K562 (cell line): Measurements from ENCODE around the gene GCK. TPM values are rescaled to one million over a fixed set of nuclear protein-coding genes. Genes with fewer than 3 reads are reported as not detected.

Experiments used
- ATAC-seq: fragments of 200-7000 bp; cut with Tn5 transposase; 3 replicates; pipeline ENCODE4 v1.9.1; 2020; ENCODE audit warnings: moderate library complexity
- BruUV-seq: library from RNA; stranded (reverse); fragments of 400-500 nt; replicated peaks from 2 replicates; lab custom pipeline; 2021; lab: Mats Ljungman, UMichigan
- CTCF ChIA-PET: fragments of 300-600 bp; formaldehyde crosslinking; extraction: SDS; loops from one replicate; lab custom pipeline; 2021; ENCODE audit warnings: low intra/inter-chr PET ratio; lab: Yijun Ruan, JAX
- POLR2A ChIA-PET: fragments of 300-600, 350-650 bp; sonication (Branson Sonifier 250); formaldehyde crosslinking; extraction: SDS; loops from one replicate; lab custom pipeline; 2021; ENCODE audit warnings: antibody characterized with exemption, inconsistent platforms; lab: Yijun Ruan, JAX
- DNase-seq, 4 experiments: peaks; one replicate each; pipeline versions ENCODE4 v3.0.0 to v3.0.0-alpha.2; 2011 to 2018; ENCODE audit warnings: low spot score in 3 of 4, mixed read lengths in 3 of 4; ENCODE audit errors: extremely low read depth in 1 of 4
- FAIRE-seq: peaks from 2 replicates; lab custom pipeline; 2011; peaks lifted over from hg19 to GRCh38; lab: Jason Lieb, UNC
- H2AFZ ChIP-seq: 2 replicates; pipeline ENCODE4 v1.6.0; 2011; ENCODE audit warnings: low read depth, low read length, control low read depth, inconsistent platforms
- H3K27ac ChIP-seq: fragments of 200-600 bp; 3 replicates; pipeline ENCODE4 v1.8.0; 2011; ENCODE audit warnings: low read depth, mild to moderate bottlenecking, control low read depth, inconsistent platforms, low read length, moderate library complexity, mixed read lengths; ENCODE audit errors: extremely low read depth
- H3K27me3 ChIP-seq, 2 experiments: fragments of 300-600 bp in 1 of 2; 2 replicates in 1 of 2; 3 replicates in 1 of 2; pipeline versions ENCODE4 v1.6.0 to v1.8.0; 2011; ENCODE audit warnings: inconsistent platforms in 2 of 2, low read length in 2 of 2, mild to moderate bottlenecking in 1 of 2, mixed read lengths in 1 of 2, moderate library complexity in 1 of 2; ENCODE audit not compliant: control insufficient read depth in 2 of 2, insufficient read depth in 2 of 2
- H3K36me3 ChIP-seq: fragments of 300-600 bp; 3 replicates; pipeline ENCODE4 v1.8.0; 2011; ENCODE audit warnings: mild to moderate bottlenecking, low read length, inconsistent platforms; ENCODE audit not compliant: control insufficient read depth, insufficient read depth
- H3K4me1 ChIP-seq, 2 experiments: fragments of 200-600 bp in 1 of 2; replicated peaks in 1 of 2; 2 replicates in 1 of 2; 3 replicates in 1 of 2; pipeline versions ENCODE4 v1.5.1 to v1.8.0; 2011; ENCODE audit warnings: inconsistent platforms in 2 of 2, low read length in 2 of 2, mild to moderate bottlenecking in 1 of 2, mixed read lengths in 1 of 2, moderate library complexity in 1 of 2; ENCODE audit not compliant: control insufficient read depth in 2 of 2, insufficient read depth in 2 of 2
- H3K4me2 ChIP-seq: 2 replicates; pipeline ENCODE4 v1.6.1; 2011; ENCODE audit warnings: low read length, control low read depth, inconsistent platforms, mixed read lengths; ENCODE audit not compliant: insufficient read depth
- H3K4me3 ChIP-seq: fragments of 200-600 bp; sonication (generic), shearing (Covaris generic); 2 replicates; pipeline ENCODE4 v1.5.1; 2016; ENCODE audit warnings: control low read depth, inconsistent platforms
- H3K79me2 ChIP-seq: fragments of 200-600 bp; 3 replicates; pipeline ENCODE4 v1.8.0; 2011; ENCODE audit warnings: low read length, inconsistent platforms; ENCODE audit not compliant: control insufficient read depth, insufficient read depth
- H3K9ac ChIP-seq, 2 experiments: 2 replicates each; pipeline versions ENCODE4 v1.6.0 to v1.6.1; 2011; ENCODE audit warnings: low read depth in 2 of 2, low read length in 2 of 2, control low read depth in 1 of 2, inconsistent platforms in 1 of 2, mild to moderate bottlenecking in 1 of 2, mixed read lengths in 1 of 2; ENCODE audit not compliant: insufficient read depth in 1 of 2
- H3K9me1 ChIP-seq: one replicate; pipeline ENCODE4 v1.6.0; 2011; ENCODE audit warnings: inconsistent platforms, mild to moderate bottlenecking, low read length, moderate library complexity; ENCODE audit not compliant: control insufficient read depth, insufficient read depth
- H3K9me3 ChIP-seq: replicated peaks from 2 replicates; pipeline ENCODE4 v1.5.1; 2011; ENCODE audit warnings: low read depth, low read length, inconsistent platforms; ENCODE audit not compliant: control insufficient read depth, insufficient read depth
- H4K20me1 ChIP-seq: replicated peaks from 2 replicates; pipeline ENCODE4 v1.6.1; 2011; ENCODE audit warnings: low read length, inconsistent platforms, mixed read lengths; ENCODE audit not compliant: control insufficient read depth, insufficient read depth
- REST ChIP-seq, 2 experiments: fragments of 450-650 bp; formaldehyde crosslinking in 1 of 2; IDR thresholded peaks; 2 replicates each; pipeline versions ENCODE4 v1.4.0 to v1.6.1; 2014 to 2020; ENCODE audit warnings: mild to moderate bottlenecking in 2 of 2, borderline replicate concordance in 1 of 2, low read depth in 1 of 2
- ZNF764 ChIP-seq: fragments of 250-450 bp; sonication (Bioruptor Pico); IDR thresholded peaks from 2 replicates; pipeline ENCODE4 v1.4.0; 2020; ENCODE audit warnings: low read depth, mild to moderate bottlenecking, moderate library complexity
- WGBS: fragments of 100-300 bp; shearing (Covaris generic); methylation state at CpG from one replicate; pipeline ENCODE4 v1.1.6; 2016; ENCODE audit warnings: low coverage, mixed read lengths; ENCODE audit not compliant: insufficient coverage; ENCODE audit errors: missing lambda C conversion rate; 5-methylcytosine and 5-hydroxymethylcytosine counted together
- in situ Hi-C: fragments of 300-500 bp; cut with MboI; formaldehyde crosslinking; loops from 4 replicates; pipeline ENCODE4 v1.15.0; 2018; ENCODE audit warnings: inconsistent platforms, mixed read lengths
- intact Hi-C: fragments of 100-400 bp; cut with micrococcal nuclease; formaldehyde crosslinking; loops from 2 replicates; pipeline ENCODE4 v1.14.2; 2022
- polyA plus RNA-seq, 8 experiments: library from polyadenylated mRNA; depleted of rRNA in 4 of 8; stranded (reverse) in 5 of 8; unstranded in 3 of 8; fragments of >200 nt; fragmentation: Nextera tagmentation in 2 of 8; fragmentation: Illumina TruSeq in 1 of 8; extraction: Ambion mirVana in 2 of 8; extraction: Trizol in 1 of 8; gene quantifications; 2 replicates each; pipeline versions ENCODE4 v1.2.1 to v1.2.3, GENCODE V29; 2011 to 2014; ENCODE audit warnings: inconsistent platforms in 1 of 8, missing spikeins in 1 of 8
- total RNA-seq, 7 experiments: library from RNA; depleted of rRNA in 6 of 7; stranded (reverse); fragments of >200 nt in 6 of 7; fragmentation: Illumina TruSeq in 2 of 7; extraction: Trizol in 2 of 7; gene quantifications; 2 replicates each; pipeline versions ENCODE4 v1.2.1 to v1.2.3, GENCODE V29; 2011 to 2021; ENCODE audit warnings: low replicate concordance in 1 of 7
- TF ChIP-seq, protein P1 (sequence below), 2 experiments: IDR thresholded peaks; 2 replicates each; pipeline ENCODE4 v1.6.1; 2012; ENCODE audit warnings: improper control_type of control experiment in 2 of 2, low read depth in 2 of 2, low read length in 2 of 2, borderline replicate concordance in 1 of 2

GCK gene
- total and polyA plus RNA-seq, 9 of the 15 experiments (the other 6 are each of a cell fraction or from before 2014, with no cell fraction given): 0.11 to 0.55 (median 0.16) TPM; not detected in 3

- ChIA-PET POLR2A (interaction anchor here (0.6 kb wide), 1 partner anchor 9 kb away, joined by 3 read pairs; no protein-coding TSS in a partner anchor), CTCF (no interaction called here)
- peaks cover 28 to 96% of the 10 kb centered on the region in 2 experiments; a peak in 4 of 5 replicates for H3K27me3 ChIP-seq
- peaks cover 9% of the 10 kb centered on the region; the same call in 1 of the 2 replicates for H4K20me1 ChIP-seq
- H3K9me1 ChIP-seq: no peaks in the 10 kb centered on the region
- intact Hi-C loops: no loop called here
- DNase-seq (no peak), ATAC-seq (peak; percentile 15; the same call in 2 of the 3 replicates), FAIRE-seq (no peak)
- H3K79me2 ChIP-seq: no peaks in the 10 kb centered on the region
- no peak overlapping the region for H3K4me3 ChIP-seq
- 1% methylated on average over 22 of the region's 22 CpGs for WGBS
- BruUV-seq: no TSS peak
- in situ Hi-C loops: no loop called here
- H3K36me3 ChIP-seq: no peaks in the 10 kb centered on the region
- H2AFZ ChIP-seq: no peak overlapping the region
- TF ChIP-seq REST (IDR thresholded peaks at IDR 0.05; ENCODE audit: borderline replicate concordance) (peak; percentile 52; the same call in 1 of the 2 replicates), REST (CRISPR knock-in tag; IDR thresholded peaks at IDR 0.05; ENCODE audit: low read depth) (no peak), ZNF764 (CRISPR knock-in tag) (no peak)
- TF ChIP-seq, protein P1, sequence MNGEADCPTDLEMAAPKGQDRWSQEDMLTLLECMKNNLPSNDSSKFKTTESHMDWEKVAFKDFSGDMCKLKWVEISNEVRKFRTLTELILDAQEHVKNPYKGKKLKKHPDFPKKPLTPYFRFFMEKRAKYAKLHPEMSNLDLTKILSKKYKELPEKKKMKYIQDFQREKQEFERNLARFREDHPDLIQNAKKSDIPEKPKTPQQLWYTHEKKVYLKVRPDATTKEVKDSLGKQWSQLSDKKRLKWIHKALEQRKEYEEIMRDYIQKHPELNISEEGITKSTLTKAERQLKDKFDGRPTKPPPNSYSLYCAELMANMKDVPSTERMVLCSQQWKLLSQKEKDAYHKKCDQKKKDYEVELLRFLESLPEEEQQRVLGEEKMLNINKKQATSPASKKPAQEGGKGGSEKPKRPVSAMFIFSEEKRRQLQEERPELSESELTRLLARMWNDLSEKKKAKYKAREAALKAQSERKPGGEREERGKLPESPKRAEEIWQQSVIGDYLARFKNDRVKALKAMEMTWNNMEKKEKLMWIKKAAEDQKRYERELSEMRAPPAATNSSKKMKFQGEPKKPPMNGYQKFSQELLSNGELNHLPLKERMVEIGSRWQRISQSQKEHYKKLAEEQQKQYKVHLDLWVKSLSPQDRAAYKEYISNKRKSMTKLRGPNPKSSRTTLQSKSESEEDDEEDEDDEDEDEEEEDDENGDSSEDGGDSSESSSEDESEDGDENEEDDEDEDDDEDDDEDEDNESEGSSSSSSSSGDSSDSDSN (IDR thresholded peaks at IDR 0.05; ENCODE audit: borderline replicate concordance in 1 of 2, low read depth in 2 of 2, low read length in 2 of 2): peak in 1 of 2 experiments; percentile 86; a peak in 2 of 4 replicates
- peaks cover 0 to 51% of the 10 kb centered on the region in 2 experiments; a peak in 2 of 5 replicates for H3K4me1 ChIP-seq
- no peak overlapping the region for H3K4me2 ChIP-seq
- H3K9ac ChIP-seq: peak overlapping the region in 1 of 2 experiments; percentile 58; a peak in 1 of 4 replicates
- H3K27ac ChIP-seq: no peak overlapping the region
- H3K9me3 ChIP-seq: no peaks in the 10 kb centered on the region
Measured at GRCh38 chr7:44232901-44233715, 43.9 kb upstream of the GCK start.
